NCI-H187 treated with DMSO at 0.1 percent for 48 hours (cell line): ENCODE measurements around the gene SYT6.

Experiments used
- DNase-seq: peaks from one replicate; lab custom pipeline; 2025; lab: John Stamatoyannopoulos, UW

Gene SYT6

GRCh38 chr1:114117654-114118053 is 36.0 kb downstream of the SYT6 start:
- no peak for DNase-seq

- DNase-seq: no peak
Measured at GRCh38 chr1:114116086-114116485, 37.6 kb downstream of the SYT6 start.

- DNase-seq: no peak
Measured at GRCh38 chr1:114114185-114115094, 39.2 kb downstream of the SYT6 start.

- DNase-seq: no peak
Measured at GRCh38 chr1:114113411-114114184, 40.1 kb downstream of the SYT6 start.

- no peak for DNase-seq
Measured at GRCh38 chr1:114112775-114113174, 40.9 kb downstream of the SYT6 start.

GRCh38 chr1:114111731-114112641 is 41.7 kb downstream of the SYT6 start:
- no peak for DNase-seq

- no peak for DNase-seq
Measured at GRCh38 chr1:114109981-114110380, 43.7 kb downstream of the SYT6 start.

- no peak for DNase-seq
Measured at GRCh38 chr1:114108751-114109255, 44.9 kb downstream of the SYT6 start.

- DNase-seq: no peak
Measured at GRCh38 chr1:114107474-114108435, 45.9 kb downstream of the SYT6 start.

- peak; percentile 90 for DNase-seq
Measured at GRCh38 chr1:114105421-114105979, 48.2 kb downstream of the SYT6 start.

GRCh38 chr1:114104949-114105348 is 48.7 kb downstream of the SYT6 start:
- no peak for DNase-seq

- DNase-seq: no peak
Measured at GRCh38 chr1:114103992-114104391, 49.7 kb downstream of the SYT6 start.

- DNase-seq: no peak
Measured at GRCh38 chr1:114102136-114102535, 51.5 kb downstream of the SYT6 start.

GRCh38 chr1:114100148-114100547 is 53.5 kb downstream of the SYT6 start:
- no peak for DNase-seq

- no peak for DNase-seq
Measured at GRCh38 chr1:114099268-114099667, 54.4 kb downstream of the SYT6 start.

GRCh38 chr1:114097109-114097508 is 56.6 kb downstream of the SYT6 start:
- no peak for DNase-seq

GRCh38 chr1:114094675-114095074 is 59.0 kb downstream of the SYT6 start:
- DNase-seq: no peak

- DNase-seq: no peak
Measured at GRCh38 chr1:114094363-114094634, 59.4 kb downstream of the SYT6 start.

GRCh38 chr1:114093624-114094362 is 59.9 kb downstream of the SYT6 start:
- no peak for DNase-seq
